Measurements from ENCODE around the gene KCNK1.

KCNK1 gene

GRCh38 chr1:233587196-233587595 lies 26.7 kb upstream of the KCNK1 start:
- DNase-seq (ENCODE audit: low read depth, low spot score): no peak
- CTCF ChIA-PET: no interaction called here
- TF ChIP-seq, protein P1, sequence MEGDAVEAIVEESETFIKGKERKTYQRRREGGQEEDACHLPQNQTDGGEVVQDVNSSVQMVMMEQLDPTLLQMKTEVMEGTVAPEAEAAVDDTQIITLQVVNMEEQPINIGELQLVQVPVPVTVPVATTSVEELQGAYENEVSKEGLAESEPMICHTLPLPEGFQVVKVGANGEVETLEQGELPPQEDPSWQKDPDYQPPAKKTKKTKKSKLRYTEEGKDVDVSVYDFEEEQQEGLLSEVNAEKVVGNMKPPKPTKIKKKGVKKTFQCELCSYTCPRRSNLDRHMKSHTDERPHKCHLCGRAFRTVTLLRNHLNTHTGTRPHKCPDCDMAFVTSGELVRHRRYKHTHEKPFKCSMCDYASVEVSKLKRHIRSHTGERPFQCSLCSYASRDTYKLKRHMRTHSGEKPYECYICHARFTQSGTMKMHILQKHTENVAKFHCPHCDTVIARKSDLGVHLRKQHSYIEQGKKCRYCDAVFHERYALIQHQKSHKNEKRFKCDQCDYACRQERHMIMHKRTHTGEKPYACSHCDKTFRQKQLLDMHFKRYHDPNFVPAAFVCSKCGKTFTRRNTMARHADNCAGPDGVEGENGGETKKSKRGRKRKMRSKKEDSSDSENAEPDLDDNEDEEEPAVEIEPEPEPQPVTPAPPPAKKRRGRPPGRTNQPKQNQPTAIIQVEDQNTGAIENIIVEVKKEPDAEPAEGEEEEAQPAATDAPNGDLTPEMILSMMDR (IDR thresholded peaks at IDR 0.05; ENCODE audit: insufficient read depth, low read length, missing control alignments): no peak
- POLR2A ChIA-PET: no interaction called here
- no peak overlapping the region for H3K4me3 ChIP-seq (ENCODE audit: low read depth, low read length)

DNA sequence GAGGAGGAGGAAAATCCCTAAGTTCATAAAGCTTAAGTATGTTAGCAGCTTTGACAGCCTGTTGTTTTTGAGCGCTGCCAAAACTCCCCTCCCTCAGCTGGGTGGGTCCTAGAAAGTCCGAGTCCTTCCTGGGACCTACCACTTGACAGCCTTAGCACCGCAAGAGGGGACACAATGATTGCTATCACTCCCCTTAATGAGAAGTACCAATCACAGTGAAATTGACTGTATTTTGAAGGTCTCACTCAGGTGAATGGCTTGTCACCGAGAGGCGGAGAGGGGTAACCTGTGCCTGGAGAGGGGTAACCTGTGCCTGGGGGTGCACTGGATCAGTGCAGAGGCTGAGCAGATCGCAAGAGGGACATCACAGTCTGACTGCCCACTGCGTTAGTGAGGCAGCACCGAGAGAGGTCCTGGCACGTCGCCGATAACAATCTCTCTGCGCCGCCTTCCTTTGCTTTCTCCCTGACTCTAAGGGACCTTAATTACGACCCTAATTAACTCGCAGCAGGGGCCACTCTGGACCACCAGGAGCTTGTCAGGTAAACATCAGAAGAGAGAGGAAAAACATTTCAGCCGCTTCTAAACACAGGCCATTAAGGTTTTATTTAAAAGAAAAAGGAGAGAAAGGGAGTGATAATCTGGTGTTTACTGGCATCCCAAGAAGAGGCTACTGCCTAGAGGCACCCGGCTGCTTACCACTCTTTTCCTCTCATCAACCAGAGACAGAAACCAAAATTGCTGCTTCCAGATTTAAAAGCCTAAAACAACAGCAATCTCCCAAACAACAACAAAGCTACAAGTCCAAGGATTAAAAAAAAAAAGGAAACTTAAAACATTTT lies 25.7 kb upstream of the KCNK1 start:
- POLR2A ChIA-PET: no interaction called here
- no peak for DNase-seq (ENCODE audit: low read depth, low spot score)
- H3K4me3 ChIP-seq (ENCODE audit: low read depth, low read length): no peak overlapping the region
- TF ChIP-seq, protein P1 (IDR thresholded peaks at IDR 0.05; ENCODE audit: insufficient read depth, low read length, missing control alignments): no peak
- CTCF ChIA-PET: no interaction called here

- DNase-seq (ENCODE audit: low read depth, low spot score): no peak
- ChIA-PET CTCF (no interaction called here), POLR2A (no interaction called here)
- TF ChIP-seq, protein P1 (IDR thresholded peaks at IDR 0.05; ENCODE audit: insufficient read depth, low read length, missing control alignments): no peak
- no peak overlapping the region for H3K4me3 ChIP-seq (ENCODE audit: low read depth, low read length)
These were observed 16.4 kb upstream of the KCNK1 start for GRCh38 chr1:233597489-233597901.

DNA sequence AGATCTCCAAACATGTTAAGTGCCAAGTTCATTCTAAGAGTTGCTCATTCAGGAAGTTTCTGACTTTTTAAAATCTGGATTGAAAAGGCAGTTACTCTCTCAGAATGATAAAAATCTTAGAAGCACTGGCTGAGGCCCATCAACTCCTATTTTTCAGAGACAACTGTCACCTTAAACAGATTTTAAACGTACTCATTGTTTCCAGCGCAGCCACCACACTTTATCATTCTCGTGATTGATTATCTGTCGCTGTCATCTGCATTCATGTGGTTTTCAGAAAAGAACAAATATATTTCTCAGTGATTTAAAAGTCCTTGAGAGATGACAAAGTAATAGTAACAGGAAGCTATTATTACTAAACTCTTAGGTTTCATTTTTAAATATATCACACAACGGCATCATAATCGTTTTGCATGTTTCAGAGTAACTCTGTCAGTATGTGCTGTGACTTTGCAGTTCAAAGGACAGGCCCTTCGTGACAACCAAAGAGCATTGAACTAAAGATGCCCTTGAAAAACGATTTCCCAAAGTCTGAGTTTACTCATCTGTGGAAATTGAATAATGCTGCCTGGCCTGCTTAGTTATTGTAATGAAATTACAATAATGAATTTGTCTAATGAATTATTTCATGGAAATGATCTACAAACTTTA lies 14.9 kb upstream of the KCNK1 start:
- ChIA-PET CTCF (no interaction called here), POLR2A (no interaction called here)
- DNase-seq (ENCODE audit: low read depth, low spot score): no peak
- TF ChIP-seq, protein P1 (IDR thresholded peaks at IDR 0.05; ENCODE audit: insufficient read depth, low read length, missing control alignments): no peak
- no peak overlapping the region for H3K4me3 ChIP-seq (ENCODE audit: low read depth, low read length)

- no peak overlapping the region for H3K4me3 ChIP-seq (ENCODE audit: low read depth, low read length)
- CTCF ChIA-PET: no interaction called here
- POLR2A ChIA-PET: no interaction called here
- TF ChIP-seq, protein P1 (IDR thresholded peaks at IDR 0.05; ENCODE audit: insufficient read depth, low read length, missing control alignments): no peak
- no peak for DNase-seq (ENCODE audit: low read depth, low spot score)
These were observed 14.3 kb upstream of the KCNK1 start for GRCh38 chr1:233599542-233600073.

- no peak overlapping the region for H3K4me3 ChIP-seq (ENCODE audit: low read depth, low read length)
- POLR2A ChIA-PET: no interaction called here
- DNase-seq (ENCODE audit: low read depth, low spot score): no peak
- TF ChIP-seq, protein P1 (IDR thresholded peaks at IDR 0.05; ENCODE audit: insufficient read depth, low read length, missing control alignments): no peak
- CTCF ChIA-PET: no interaction called here
These were observed 13.4 kb upstream of the KCNK1 start for GRCh38 chr1:233600488-233600887.

Data from AG04449 (cell line).